NCI-H1417 treated with DMSO at 0.1 percent for 48 hours (cell line): ENCODE measurements around the gene NSMF.
"Not testable (repeated sequence)": the region's sequence is repeated elsewhere in the genome, so short reads cannot be mapped to it uniquely, and the experiment has no call there.

ENCODE experiments used
- DNase-seq: peaks from one replicate; lab custom pipeline; 2025; lab: John Stamatoyannopoulos, UW

NSMF gene

DNA sequence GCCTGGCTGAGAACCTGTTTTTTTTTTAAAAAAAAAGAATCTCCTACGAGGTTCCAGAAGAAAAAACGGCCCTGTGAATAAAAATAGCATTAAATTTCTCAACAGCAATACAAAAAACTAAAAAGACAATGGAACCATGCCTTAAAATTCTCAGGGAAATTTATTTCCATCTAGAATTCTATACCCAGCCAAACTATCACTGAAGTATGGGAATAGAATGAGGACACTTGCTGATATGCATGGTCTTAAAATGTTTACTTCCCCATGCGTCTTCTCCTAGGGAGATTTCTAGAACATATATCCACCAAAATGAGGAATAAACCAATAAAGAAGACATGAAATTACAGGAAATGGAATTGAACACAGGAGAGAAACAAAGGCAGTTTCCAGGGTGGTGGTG lies 16.5 kb upstream of the NSMF start:
- DNase-seq = no peak

DNA sequence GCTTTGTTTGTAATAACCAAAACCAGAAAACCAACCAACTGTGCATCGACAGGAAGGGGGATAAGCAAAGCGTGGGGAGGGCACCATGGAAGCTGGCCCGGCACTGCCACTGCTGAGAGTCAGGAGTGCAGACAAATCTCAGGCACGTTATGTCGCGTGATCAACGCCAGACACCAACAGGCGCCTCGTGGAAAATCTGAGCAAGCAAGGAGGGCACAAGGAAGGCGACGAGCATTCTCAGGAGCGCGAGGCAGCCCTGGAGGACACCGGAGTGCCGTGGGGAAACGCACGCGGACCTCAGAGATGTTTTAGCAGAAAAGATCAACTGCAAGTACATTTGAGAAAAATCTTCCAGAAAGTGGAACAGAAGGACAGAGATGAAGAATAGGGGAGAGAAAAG lies 15.1 kb upstream of the NSMF start:
- DNase-seq = no peak

DNA sequence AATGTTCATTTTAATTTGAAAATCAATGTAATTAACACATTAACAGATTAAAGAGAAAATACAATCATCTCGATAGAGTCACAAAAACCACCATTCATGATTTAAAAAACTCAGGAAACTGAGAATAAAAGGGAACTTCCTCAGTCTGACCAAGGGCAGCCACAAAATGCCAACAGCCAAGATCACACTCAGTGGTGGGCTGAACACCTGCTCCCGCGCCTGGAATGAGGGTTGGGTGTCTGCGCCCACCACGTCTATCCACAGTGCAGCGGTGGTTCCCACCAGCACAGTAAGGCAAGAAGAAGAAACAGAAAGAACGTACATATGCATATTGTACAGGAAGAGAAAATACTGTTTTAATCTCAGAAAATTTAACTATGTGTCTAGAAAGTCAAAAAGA lies 11.7 kb upstream of the NSMF start:
- no peak for DNase-seq

DNA sequence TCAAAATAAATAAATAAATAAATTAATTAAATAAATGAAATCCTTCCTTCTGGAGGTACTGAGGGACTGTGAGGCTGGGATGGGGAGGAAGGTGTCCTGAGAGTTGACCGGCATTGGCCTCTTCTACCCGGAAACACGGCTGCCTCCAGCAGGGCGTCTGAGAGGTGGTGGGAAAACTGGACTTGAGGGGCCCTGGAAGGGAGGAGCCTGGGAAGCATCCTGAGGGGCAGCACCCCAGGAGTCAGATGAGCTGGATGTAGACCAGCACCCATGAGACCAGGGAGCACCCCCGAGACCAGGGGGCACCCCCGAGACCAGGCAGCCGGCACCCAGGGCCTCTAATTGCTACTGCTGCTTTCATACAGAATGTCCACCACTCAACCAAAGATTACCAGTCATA lies 8.8 kb upstream of the NSMF start:
- no peak for DNase-seq

DNA sequence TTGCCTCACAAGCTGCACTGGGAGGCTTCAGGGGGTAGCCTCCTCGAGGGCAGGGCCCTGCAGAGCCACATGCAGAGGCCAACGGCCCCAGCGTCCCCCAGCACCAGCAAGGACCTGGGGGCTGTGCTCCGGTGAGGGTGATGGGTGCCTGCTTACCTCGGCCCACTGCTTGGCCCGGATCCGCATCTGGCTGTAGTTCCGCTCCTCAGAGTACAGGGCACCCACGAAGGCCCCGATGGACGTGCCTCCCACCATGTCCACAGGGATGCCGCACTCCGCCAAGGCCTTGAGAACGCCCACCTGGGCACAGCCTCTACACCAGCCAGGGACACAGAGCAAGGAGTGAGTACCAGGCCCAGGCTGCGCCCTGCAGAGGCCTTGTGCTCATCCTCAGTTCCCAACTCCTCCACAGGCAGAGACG lies 8.0 kb upstream of the NSMF start:
- no peak for DNase-seq

DNA sequence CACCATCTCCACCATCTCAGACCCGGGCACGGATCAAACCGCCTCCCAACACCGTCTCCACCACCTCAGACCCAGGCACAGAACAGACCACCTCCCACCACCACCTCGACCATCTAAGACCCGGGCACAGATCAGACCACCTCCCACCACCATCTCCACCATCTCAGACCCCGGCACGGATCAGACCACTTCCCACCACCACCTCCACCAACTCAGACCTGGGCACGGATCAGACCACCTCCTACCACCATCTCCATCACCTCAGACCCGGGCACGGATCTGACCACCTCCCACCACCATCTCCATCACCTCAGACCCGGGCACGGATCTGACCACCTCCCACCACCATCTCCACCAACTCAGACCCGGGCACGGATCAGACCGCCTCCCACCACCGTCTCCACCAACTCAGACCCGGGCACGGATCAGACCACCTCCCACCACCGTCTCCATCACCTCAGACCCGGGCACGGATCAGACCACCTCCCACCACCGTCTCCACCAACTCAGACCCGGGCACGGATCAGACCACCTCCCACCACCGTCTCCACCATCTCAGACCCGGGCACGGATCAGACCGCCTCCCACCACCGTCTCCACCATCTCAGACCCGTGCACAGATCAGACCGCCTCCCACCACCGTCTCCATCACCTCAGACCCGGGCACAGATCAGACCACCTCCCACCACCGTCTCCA lies 7.4 kb upstream of the NSMF start:
- not testable (repeated sequence) for DNase-seq

DNA sequence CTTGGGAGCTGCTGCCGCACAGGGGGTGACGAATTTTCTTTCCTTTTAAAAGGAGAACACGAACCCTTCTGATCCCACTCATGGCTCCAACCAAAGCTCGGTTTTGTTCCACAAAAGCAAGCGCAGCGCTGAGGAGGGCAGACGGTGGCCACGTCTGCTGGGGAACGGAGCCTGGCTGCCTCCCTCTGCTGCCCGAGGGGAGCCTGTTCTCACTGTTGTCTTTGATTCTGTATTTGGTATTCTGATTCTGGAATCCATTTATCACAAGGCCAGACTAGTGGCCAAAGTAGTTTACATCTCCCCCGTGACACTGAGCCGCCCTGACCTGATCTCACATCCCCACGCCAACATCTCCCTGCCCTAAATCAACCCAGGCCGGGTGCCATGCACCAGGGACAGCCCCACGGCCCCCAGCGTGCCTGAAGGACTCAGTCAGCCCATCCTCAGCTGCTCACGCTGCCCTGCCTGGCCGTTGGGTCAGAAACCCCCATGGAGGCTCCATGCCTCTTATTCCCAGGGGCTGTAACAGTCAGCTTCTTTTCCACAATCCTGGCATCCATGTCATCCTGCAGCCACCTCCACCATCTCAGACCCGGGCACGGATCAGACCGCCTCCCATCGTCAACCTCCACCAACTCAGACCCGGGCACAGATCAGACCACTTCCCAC lies 6.7 kb upstream of the NSMF start:
- DNase-seq = no peak

DNA sequence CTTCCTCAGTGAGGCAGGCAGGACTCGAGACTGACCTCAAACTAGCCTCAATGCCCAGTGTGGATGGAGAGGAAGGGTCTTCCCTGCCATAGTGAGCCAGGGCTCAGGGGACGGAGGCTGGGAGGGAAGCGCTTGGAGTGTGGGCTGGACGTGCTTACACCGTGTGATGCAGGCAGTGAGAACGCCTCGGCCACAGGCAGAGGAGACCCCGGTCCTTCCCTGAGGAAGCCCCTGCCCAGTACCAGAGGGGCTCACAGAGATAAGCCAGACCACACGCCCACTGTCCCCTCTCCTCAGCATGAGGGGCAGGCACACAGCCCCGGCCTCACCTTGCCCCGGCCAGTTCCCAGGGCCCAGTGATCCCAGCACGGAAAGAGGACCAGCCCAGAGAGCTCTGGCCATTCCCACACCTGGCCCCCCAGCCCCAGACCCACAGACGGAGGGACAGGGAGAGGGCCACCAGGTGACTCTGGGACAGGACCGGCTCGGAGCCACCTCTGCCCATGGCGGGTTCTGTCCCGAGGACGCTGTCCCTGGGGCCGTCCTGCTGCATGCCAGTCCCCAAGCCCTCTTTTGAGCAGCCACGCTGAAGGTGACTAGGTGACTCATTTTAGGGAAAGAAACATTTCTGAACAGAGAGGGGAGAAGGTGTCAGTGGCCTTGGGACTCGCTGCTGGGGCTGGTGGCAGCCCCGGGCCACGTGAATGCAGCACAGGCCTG lies 6.0 kb upstream of the NSMF start:
- no peak for DNase-seq

DNA sequence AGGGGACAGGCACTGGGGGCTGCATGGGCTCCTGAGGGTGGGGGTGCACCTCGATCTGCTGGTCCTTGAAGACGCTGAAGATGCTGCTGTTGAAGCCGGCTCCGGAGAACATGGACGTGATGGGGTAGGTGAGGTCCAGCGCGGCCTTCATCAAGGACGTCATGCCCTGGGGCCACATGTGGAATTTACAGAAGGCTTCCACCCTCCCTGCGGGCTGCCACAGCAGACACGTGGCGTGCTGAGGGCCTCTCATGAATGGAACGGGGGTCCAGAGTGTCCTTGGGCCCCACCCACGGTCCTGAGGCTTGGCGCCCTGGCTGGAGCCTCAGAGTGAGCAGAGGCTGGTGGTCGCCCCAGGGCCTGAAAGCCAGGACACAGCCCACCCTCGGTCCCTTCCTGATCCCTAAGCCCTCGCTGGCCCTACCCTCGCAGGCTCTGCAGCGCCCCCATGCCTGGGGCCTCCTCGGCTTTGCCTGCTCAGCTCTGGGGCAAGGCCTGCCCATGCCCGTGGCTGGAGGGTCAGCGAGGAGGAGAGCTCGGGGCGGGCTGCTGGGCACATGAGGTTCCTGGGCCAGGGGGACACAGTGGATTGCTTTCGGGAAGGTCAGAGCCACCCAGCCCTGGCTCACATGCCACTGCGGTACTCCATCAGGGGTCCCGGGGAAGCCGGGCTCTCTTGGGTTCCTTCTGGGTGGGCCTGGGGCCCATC lies 5.3 kb upstream of the NSMF start:
- DNase-seq = no peak

DNA sequence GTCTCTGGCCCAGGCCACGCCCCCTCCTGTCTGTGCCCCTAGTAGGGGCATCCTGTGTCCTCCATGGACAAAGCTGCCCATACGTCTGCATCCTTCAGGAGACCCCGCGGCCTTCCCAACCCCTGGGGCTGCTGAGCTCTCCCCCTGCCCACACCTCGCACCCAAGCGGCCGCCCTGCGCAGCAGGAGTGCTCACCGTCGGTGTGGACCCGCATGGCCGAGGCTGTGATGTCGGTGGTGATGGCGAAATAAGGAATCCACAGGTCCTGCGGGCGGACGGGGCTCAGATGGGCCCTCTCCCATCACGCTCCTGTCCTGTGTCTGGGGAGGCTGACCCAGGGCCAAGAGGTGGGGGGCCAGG lies 4.8 kb upstream of the NSMF start:
- DNase-seq = no peak

DNA sequence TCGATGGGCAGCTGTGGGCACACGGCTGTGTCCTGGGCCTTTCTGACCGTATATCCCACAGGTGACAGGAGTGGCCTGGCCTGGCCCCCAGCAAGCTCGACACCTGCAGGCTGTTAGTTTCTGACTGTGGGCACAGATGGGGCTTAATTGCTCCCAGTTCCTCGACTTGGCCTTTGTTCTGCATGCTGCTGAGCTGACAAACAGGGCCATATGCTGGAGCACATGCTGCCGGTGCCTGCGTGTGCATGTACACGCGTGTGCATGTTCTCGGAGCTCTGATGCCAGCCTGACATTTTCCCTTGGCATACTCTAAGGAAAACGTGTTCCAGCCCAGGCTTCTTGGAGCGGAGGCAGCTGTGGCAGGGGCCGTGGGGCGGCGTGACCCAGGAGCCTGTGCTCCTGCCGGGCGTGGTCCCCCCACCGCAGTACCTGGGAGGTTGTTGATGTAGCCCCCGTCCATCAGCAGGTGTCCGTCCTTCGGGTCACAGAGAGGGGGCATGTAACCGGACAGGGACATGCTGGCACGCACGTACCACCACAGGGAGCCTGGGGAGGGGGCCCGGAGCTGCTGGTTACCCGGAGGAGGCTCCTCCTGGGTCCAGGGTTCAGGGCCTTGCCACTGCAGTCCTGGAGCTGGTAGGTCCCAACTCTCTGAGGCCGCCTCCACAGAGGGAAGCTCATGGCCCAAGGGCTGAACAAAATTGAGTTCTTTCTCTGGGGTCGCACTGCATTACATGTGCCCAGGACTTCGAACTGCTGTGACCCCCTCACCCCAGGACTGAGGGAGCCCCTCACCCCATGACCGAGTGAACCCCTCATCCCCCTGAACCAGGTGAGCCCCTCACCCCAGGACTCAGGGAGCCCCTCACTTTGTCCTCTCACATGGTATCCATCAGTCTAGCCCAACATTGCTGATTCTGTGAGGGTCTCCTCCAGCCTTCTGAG lies 4.1 kb upstream of the NSMF start:
- no peak for DNase-seq

DNA sequence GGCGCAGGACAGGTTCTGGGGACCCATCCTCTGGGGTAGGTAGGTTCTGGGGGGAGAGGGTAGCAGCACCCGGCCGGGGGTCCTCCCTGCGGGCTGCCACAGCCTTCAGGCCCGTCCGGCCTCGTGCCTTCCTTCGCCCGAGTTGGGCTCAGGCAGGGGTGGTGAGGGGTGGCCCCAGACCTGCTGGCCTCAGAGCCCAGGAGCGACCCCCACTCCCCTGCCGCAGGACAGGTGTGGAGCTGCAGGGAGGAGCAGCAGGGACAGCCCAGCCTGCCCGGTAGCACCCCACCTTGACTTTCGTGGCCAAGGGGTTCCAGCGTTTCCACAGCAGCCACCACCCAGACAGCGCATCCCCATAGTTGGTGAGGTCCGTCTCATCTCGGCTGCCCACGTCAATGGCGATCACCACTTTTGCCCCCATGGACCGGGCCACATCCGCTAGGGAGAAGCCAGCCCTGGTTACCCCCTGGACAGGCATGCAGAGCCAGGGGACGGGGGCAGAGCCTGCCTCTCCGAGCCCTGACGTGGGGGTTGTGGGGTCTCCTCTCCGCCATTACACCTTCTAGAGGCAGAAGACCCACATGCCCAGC lies 3.4 kb upstream of the NSMF start:
- no peak for DNase-seq

DNA sequence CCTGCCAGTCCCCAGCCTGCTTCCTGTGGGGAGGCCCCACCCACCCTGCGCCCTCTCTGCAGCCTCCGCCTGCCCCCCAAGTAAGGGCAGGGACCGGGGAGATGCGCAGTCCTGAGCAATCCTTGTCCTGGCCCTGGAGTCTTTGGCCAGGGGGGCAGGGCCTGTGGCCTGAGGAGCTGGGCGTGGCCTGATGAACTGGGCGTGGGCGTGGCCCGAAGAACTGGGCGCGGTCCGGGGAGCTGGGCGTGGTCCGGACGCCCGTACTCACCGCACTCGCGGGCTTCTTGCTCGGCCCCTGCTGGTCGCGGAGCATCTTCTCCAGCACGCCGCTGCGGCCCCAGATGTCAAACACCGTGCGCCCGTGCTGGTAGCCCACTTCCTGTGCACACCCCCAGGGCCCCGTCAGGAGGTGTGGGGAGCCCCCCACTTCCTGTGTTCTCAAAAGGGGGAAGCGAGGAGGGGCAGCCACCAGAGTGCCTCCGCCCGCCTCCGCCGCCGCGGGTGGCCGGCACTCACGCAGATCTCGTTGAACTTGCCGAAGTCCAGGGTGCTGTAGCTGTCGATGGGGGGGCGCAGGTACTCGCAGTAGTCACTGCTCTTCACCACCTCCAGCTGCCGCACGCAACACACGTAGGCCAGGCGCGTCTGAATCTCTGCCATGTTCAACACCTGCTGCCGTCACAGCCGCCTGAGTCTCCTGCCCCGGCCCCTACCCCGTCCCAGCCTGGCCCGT lies 2.7 kb upstream of the NSMF start:
- DNase-seq = no peak

DNA sequence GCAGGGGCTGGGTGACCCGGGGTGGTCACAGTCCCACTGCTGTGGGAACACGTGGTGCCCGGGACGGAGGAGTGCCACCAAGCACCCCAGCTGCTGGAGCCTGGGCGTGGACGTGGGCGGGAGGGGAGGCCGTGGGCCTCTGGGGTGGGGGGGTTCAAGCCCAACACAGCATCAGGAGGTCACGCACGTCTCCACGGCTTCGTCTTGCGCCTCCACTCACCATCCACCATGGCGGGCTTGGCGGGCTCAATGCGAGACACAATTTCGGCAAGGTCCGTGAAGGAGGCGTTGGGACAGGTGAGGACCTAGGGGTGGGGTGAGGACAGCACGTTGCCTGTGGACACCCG lies 2.2 kb upstream of the NSMF start:
- DNase-seq = no peak

DNA sequence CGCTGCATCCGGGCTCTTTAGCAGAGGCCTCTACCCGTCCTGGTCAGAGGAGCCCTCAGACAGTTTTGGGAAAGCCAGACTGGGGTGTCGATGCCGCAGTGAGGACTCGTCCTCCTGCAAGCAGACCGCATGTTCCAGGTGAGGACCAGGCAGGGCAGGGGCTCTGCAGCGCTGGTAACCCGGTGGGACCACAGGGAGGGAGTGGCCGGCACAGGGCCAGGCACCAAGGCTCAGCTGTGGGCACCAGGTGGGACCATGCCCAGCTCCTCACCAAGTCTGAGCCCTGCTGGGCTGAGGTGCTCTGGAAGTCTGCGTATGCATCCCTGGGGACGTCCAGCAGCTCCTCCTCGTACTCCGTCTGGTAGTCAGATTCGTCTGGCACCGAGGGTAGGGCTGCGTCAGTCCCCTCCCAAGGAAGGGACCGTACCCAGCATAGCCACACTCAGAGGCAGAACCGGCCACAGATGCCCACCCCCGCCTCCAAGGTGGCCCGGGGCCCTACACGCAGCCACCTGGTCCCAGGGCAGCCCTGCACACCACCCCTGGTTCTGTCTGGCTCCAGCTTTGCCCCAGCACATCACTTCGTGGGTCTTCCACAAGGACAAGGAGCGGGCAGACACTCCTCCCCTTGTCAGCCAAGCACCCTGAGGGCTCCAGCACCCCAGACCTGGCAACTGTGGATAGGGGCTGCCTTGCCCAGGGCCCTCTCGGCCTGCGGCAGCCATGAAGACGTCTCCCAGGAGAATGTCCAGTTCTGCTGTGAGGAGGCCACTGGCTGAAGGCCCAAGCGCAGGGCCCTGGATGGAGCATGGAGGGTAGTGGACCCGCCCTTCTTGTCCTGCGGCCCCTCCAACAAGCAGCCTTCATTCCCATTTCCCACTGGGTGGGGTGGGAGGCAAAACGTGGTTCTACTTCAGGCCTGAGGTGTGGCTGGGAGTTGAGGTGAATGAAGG lies 1.5 kb upstream of the NSMF start:
- no peak for DNase-seq

DNA sequence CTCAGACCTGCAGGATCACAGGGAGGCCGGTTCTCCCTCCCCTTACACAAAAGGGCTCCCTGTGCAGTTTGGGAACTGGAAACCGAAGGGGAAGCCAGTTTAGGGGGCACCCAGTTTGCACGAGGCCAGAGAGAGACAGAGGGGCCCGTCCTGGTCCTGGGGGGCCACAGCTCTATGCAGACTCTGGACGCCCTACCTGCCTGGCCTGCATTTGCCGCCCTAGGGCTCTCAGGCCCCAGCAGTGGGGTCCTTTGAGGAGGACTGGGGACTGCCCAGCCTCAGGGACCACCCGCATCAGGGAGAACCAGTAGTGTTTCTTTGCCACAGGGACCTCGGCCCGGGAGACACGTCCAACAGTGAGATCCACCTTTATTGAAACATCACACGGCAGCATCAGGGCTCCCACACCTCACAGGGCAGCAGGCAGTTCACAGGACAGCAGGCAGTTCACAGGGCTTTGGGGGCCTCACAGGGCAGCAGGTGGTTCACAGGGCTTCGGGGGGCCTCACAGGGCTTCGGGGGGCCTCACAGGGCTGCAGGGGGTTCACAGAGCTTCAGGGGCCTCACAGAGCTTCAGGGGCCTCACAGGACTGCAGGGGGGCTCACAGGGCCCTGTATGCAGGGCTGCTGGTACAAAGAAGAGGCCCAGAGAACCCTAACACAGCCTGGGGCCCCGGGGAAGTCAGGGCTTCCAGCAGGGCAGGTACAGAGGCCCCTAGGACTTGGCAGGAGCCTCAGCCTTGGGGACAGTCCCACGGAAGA lies 648 bp upstream of the NSMF start:
- DNase-seq = no peak

DNA sequence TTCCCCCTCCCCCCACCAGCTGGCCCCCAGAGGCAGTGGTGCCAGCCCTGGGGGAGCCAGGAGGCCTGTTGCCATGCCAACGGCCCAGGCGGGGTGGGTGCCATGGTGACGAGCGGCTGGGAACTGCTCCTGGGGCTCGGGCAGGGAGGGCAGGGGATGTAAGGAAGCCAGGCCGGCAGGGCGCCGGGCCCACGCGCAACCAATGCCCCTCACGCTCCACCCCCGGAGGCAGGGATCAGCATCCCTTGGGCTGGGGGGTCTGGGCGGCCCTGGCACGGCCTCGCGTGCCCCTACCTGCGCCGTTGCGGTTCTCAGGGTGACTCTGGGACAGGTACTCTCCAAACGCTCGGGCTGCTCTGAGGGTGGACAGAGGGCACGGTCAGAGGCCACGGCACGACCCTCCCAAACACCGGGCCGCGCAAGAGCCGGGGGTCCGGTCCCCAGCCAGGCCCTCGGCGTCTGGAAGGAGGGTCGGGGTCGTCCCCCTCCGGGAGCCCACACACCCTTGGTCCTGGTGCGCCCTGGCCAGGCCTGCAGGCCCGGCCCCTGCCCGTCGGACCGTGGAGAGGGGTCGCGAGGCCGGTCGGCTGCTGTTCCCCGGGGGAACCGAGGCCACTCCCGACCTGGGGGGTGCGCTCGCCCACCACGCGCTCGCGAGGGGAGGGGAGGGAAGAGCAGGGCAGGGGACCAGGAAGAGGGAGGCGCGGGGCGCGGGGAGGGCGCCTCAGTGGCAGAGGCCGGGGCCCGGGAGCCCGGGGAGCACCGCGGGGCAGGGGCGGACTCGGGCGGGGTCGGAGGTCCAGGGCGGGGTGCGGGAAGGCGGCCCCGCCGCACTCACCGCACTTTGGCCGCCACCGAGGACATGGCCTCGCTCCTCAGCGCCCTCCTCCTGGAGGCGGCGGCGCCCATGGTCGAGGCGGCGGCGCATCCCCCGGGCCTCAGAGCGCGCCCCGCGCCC lies 661 bp downstream of the NSMF start:
- DNase-seq = no peak
